CD14-positive monocyte (primary cell): Measurements from ENCODE around the gene RPS6KA6. TPM values are rescaled to one million over a fixed set of nuclear protein-coding genes. Genes with fewer than 3 reads are reported as not detected.

ENCODE experiments used
- DNase-seq, 3 donors: peaks; one replicate each; pipeline ENCODE4 v3.0.0-alpha.2; 2011 to 2022
- H2AFZ ChIP-seq: 2 replicates; pipeline ENCODE4 v1.6.0; 2012; ENCODE audit warnings: mild to moderate bottlenecking, low read depth, low read length, inconsistent platforms; ENCODE audit not compliant: insufficient read depth, poor library complexity, severe bottlenecking
- H3K27ac ChIP-seq, 2 donors: 1 replicate in 1 of 2; 2 replicates in 1 of 2; pipeline ENCODE4 v1.5.1; 2012 to 2013; ENCODE audit warnings: low read length in 2 of 2, control low read depth in 1 of 2, inconsistent platforms in 1 of 2, low read depth in 1 of 2, mild to moderate bottlenecking in 1 of 2
- H3K27me3 ChIP-seq, 2 donors: one replicate each; pipeline versions ENCODE4 v1.6.0 to v1.6.1; 2011 to 2013; ENCODE audit warnings: low read length in 2 of 2; ENCODE audit not compliant: control insufficient read depth in 2 of 2, insufficient read depth in 2 of 2
- H3K36me3 ChIP-seq, 2 donors: replicated peaks in 1 of 2; 1 replicate in 1 of 2; 2 replicates in 1 of 2; pipeline versions ENCODE4 v1.5.1 to v1.6.1; 2012 to 2013; ENCODE audit warnings: low read length in 2 of 2, control low read depth in 1 of 2, inconsistent platforms in 1 of 2, mild to moderate bottlenecking in 1 of 2; ENCODE audit not compliant: insufficient read depth in 2 of 2, control insufficient read depth in 1 of 2
- H3K4me1 ChIP-seq, 2 donors: 1 replicate in 1 of 2; 2 replicates in 1 of 2; pipeline versions ENCODE4 v1.5.1 to v1.6.1; 2012 to 2013; ENCODE audit warnings: low read length in 2 of 2, control low read depth in 1 of 2, inconsistent platforms in 1 of 2, mild to moderate bottlenecking in 1 of 2, moderate library complexity in 1 of 2; ENCODE audit not compliant: insufficient read depth in 2 of 2, control insufficient read depth in 1 of 2
- H3K4me2 ChIP-seq: replicated peaks from 2 replicates; pipeline ENCODE3; 2012; ENCODE audit warnings: low read length, moderate library complexity, mild to moderate bottlenecking; ENCODE audit not compliant: poor library complexity, severe bottlenecking; ENCODE audit errors: extremely low read depth
- H3K4me3 ChIP-seq, 3 experiments: fragments of 200-600 bp in 1 of 3; sonication (generic) in 1 of 3; replicated peaks in 1 of 3; 1 replicate in 2 of 3; 2 replicates in 1 of 3; pipeline ENCODE4 v1.5.1; 2011 to 2013; ENCODE audit warnings: low read length in 3 of 3, mild to moderate bottlenecking in 3 of 3, control low read depth in 2 of 3, low read depth in 2 of 3, inconsistent platforms in 1 of 3, moderate library complexity in 1 of 3
- H3K79me2 ChIP-seq: 2 replicates; pipeline ENCODE4 v1.6.0; 2012; ENCODE audit warnings: mild to moderate bottlenecking, control low read depth, inconsistent platforms, low read length, moderate library complexity; ENCODE audit not compliant: insufficient read depth
- H3K9ac ChIP-seq: 2 replicates; pipeline ENCODE4 v1.6.0; 2017; ENCODE audit warnings: low read length, mild to moderate bottlenecking; ENCODE audit not compliant: insufficient read depth, poor library complexity, severe bottlenecking
- H3K9me3 ChIP-seq, 2 donors: replicated peaks in 1 of 2; 1 replicate in 1 of 2; 2 replicates in 1 of 2; pipeline versions ENCODE4 v1.5.1 to v1.6.1; 2012 to 2013; ENCODE audit warnings: low read length in 2 of 2, control low read depth in 1 of 2; ENCODE audit not compliant: control insufficient read depth in 1 of 2, insufficient read depth in 1 of 2
- H4K20me1 ChIP-seq: 2 replicates; pipeline ENCODE4 v1.6.0; 2012; ENCODE audit warnings: mild to moderate bottlenecking, low read length, control low read depth, moderate library complexity; ENCODE audit not compliant: insufficient read depth
- H3K27ac Mint-ChIP-seq, 7 donors: one replicate each; pipeline ENCODE4 v1.8.0; 2020; ENCODE audit warnings: mild to moderate bottlenecking in 7 of 7, mixed read lengths in 7 of 7, moderate library complexity in 6 of 7, inconsistent platforms in 2 of 7
- H3K27me3 Mint-ChIP-seq, 3 donors: one replicate each; pipeline ENCODE4 v1.8.0; 2021 to 2022; ENCODE audit warnings: low read depth in 3 of 3, mild to moderate bottlenecking in 3 of 3, mixed read lengths in 3 of 3, moderate library complexity in 3 of 3, inconsistent platforms in 1 of 3
- H3K36me3 Mint-ChIP-seq, 2 donors: one replicate each; pipeline ENCODE4 v1.8.0; 2020; ENCODE audit warnings: mixed read lengths in 2 of 2, inconsistent platforms in 1 of 2, mild to moderate bottlenecking in 1 of 2
- H3K4me1 Mint-ChIP-seq: one replicate; pipeline ENCODE4 v1.8.0; 2020; ENCODE audit warnings: mild to moderate bottlenecking, mixed read lengths
- H3K4me3 Mint-ChIP-seq, 2 donors: one replicate each; pipeline ENCODE4 v1.8.0; 2020; ENCODE audit warnings: mild to moderate bottlenecking in 2 of 2, mixed read lengths in 2 of 2, moderate library complexity in 1 of 2
- H3K9me3 Mint-ChIP-seq, 7 donors: one replicate each; pipeline ENCODE4 v1.8.0; 2020 to 2022; ENCODE audit warnings: mixed read lengths in 7 of 7, mild to moderate bottlenecking in 6 of 7, moderate library complexity in 6 of 7, inconsistent platforms in 2 of 7
- CTCF ChIP-seq: fragments of 200-600 bp; IDR thresholded peaks from one replicate; pipeline ENCODE4 v1.8.0; 2022; ENCODE audit warnings: antibody characterized with exemption, mild to moderate bottlenecking
- WGBS: methylation state at CpG from one replicate; pipeline ENCODE4 v1.1.5; 2013; ENCODE audit warnings: missing lambda C conversion rate; ENCODE audit not compliant: insufficient coverage; 5-methylcytosine and 5-hydroxymethylcytosine counted together
- intact Hi-C, 2 donors: fragments of 100-400 bp; cut with micrococcal nuclease; formaldehyde crosslinking; loops; one replicate each; pipeline versions ENCODE4 v1.15.0 to v1.15.1; 2023
- polyA plus RNA-seq, 3 donors: library from polyadenylated mRNA; depleted of rRNA in 1 of 3; unstranded in 2 of 3; stranded (reverse) in 1 of 3; fragments of 300-500 nt in 2 of 3; fragments of >200 nt in 1 of 3; fragmentation: Illumina TruSeq in 2 of 3; gene quantifications; 1 replicate in 2 of 3; 2 replicates in 1 of 3; pipeline ENCODE4 v1.2.3, GENCODE V29; 2012 to 2021

Gene RPS6KA6
- polyA plus RNA-seq, 3 donors, result not detected

GRCh38 chrX:84205276-84205675 is 17.3 kb upstream of the RPS6KA6 start:
- no peak for DNase-seq
- Histone ChIP-seq H3K9ac (no peak overlapping the region), H3K4me1 (no peaks in the 10 kb centered on the region), H4K20me1 (no peaks in the 10 kb centered on the region), H3K36me3 (no peaks in the 10 kb centered on the region), H3K4me2 (no peak overlapping the region), H3K9me3 (no peaks in the 10 kb centered on the region), H3K79me2 (no peaks in the 10 kb centered on the region), H3K4me3 (no peak overlapping the region), H3K27me3 (no peaks in the 10 kb centered on the region), H2AFZ (no peak overlapping the region), H3K27ac (no peak overlapping the region)
- Mint-ChIP-seq H3K27me3 (peaks cover 0 to 2% (median 0%) of the 10 kb centered on the region in 3 donors), H3K4me3 (no peak overlapping the region), H3K36me3 (no peaks in the 10 kb centered on the region), H3K9me3 (no peaks in the 10 kb centered on the region), H3K27ac (no peak overlapping the region), H3K4me1 (no peaks in the 10 kb centered on the region)
- no peak for TF ChIP-seq CTCF
- intact Hi-C loops, result no loop called here

- no peak for DNase-seq
- Mint-ChIP-seq H3K27ac (no peak overlapping the region), H3K4me1 (no peaks in the 10 kb centered on the region), H3K4me3 (no peak overlapping the region), H3K27me3 (peaks cover 0 to 4% (median 0%) of the 10 kb centered on the region in 3 donors), H3K36me3 (no peaks in the 10 kb centered on the region), H3K9me3 (peaks cover 0 to 3% (median 0%) of the 10 kb centered on the region in 7 donors)
- WGBS, result no CpG with 5 or more reads among the region's 1 CpG
- Histone ChIP-seq H3K9me3 (no peaks in the 10 kb centered on the region), H4K20me1 (no peaks in the 10 kb centered on the region), H3K36me3 (no peaks in the 10 kb centered on the region), H3K9ac (no peak overlapping the region), H2AFZ (no peak overlapping the region), H3K27me3 (no peaks in the 10 kb centered on the region), H3K4me3 (no peak overlapping the region), H3K4me1 (no peaks in the 10 kb centered on the region), H3K27ac (no peak overlapping the region), H3K79me2 (no peaks in the 10 kb centered on the region), H3K4me2 (no peak overlapping the region)
- intact Hi-C loops, result no loop called here
- no peak for TF ChIP-seq CTCF
Observed at GRCh38 chrX:84199688-84200087, 11.7 kb upstream of the RPS6KA6 start.
